ENCODE data around the gene RAD50.
"Not testable (repeated sequence)": the region's sequence is repeated elsewhere in the genome, so short reads cannot be mapped to it uniquely, and the experiment has no call there.

DNA sequence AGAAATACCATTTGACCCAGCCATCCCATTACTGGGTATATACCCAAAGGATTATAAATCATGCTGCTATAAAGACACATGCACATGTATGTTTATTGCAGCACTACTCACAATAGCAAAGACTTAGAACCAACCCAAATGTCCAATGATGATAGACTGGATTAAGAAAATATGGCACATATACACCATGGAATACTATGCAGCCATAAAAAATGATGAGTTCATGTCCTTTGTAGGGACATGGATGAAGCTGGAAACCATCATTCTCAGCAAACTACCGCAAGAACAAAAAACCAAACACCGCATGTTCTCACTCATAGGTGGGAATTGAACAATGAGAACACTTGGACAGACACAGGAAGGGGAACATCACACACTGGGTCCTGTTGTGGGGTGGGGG lies 27.8 kb downstream of the RAD50 start:
- TF ChIP-seq, protein P1, sequence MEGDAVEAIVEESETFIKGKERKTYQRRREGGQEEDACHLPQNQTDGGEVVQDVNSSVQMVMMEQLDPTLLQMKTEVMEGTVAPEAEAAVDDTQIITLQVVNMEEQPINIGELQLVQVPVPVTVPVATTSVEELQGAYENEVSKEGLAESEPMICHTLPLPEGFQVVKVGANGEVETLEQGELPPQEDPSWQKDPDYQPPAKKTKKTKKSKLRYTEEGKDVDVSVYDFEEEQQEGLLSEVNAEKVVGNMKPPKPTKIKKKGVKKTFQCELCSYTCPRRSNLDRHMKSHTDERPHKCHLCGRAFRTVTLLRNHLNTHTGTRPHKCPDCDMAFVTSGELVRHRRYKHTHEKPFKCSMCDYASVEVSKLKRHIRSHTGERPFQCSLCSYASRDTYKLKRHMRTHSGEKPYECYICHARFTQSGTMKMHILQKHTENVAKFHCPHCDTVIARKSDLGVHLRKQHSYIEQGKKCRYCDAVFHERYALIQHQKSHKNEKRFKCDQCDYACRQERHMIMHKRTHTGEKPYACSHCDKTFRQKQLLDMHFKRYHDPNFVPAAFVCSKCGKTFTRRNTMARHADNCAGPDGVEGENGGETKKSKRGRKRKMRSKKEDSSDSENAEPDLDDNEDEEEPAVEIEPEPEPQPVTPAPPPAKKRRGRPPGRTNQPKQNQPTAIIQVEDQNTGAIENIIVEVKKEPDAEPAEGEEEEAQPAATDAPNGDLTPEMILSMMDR (IDR thresholded peaks at IDR 0.05) = not testable (repeated sequence)
- TF ChIP-seq POLR2A (IDR thresholded peaks at IDR 0.05) = not testable (repeated sequence)
